DOHH2 (cell line): ENCODE data around the gene HK1.

Experiments used
- CTCF ChIP-seq: fragments of 200-600 bp; sonication (generic); IDR thresholded peaks from one replicate; pipeline ENCODE4 v1.5.1; 2014; ENCODE audit warnings: antibody characterized with exemption, mild to moderate bottlenecking, low read depth, low read length; ENCODE audit not compliant: poor library complexity, severe bottlenecking
- EZH2phosphoT487 ChIP-seq: fragments of 200-600 bp; sonication (generic); IDR thresholded peaks from 2 replicates; pipeline ENCODE4 v1.6.1; 2017; ENCODE audit warnings: borderline replicate concordance, mild to moderate bottlenecking, antibody characterized with exemption, low read length, moderate library complexity, mixed read lengths

GRCh38 chr10:69449841-69450240 lies 171.5 kb downstream of the HK1 start:
- peak; percentile 57 for TF ChIP-seq CTCF
- no peak for TF ChIP-seq EZH2phosphoT487
